Endometrium (tissue), 2 donors: Measurements from ENCODE around the gene BCAT1.
"Not testable (repeated sequence)": the region's sequence is repeated elsewhere in the genome, so short reads cannot be mapped to it uniquely, and the experiment has no call there.

Source experiments
- FAIRE-seq: peaks from 2 replicates; lab custom pipeline; 2012; peaks lifted over from hg19 to GRCh38; lab: Jason Lieb, UNC
- donor health status: control.
- donor health status: control.

Gene BCAT1

DNA sequence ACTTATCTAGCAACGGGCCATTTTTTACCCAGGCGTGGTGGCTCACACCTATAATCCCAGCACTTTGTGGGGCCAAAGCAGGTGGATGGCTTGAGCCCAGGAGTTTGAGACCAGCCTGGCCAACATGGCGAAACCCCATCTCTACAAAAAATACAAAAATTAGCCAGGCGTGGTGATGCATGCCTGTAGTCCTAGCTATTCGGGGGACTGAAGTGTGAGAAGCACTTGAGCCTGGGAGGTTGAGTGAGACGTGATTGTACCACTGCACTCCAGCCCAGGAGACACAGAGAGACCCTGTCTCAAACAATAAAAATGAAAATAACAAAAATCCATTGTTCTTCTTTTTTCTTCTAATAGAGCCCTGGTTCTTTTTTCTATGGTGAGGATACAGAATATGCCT, 7.5 kb upstream of the BCAT1 start:
- FAIRE-seq, result not testable (repeated sequence)

DNA sequence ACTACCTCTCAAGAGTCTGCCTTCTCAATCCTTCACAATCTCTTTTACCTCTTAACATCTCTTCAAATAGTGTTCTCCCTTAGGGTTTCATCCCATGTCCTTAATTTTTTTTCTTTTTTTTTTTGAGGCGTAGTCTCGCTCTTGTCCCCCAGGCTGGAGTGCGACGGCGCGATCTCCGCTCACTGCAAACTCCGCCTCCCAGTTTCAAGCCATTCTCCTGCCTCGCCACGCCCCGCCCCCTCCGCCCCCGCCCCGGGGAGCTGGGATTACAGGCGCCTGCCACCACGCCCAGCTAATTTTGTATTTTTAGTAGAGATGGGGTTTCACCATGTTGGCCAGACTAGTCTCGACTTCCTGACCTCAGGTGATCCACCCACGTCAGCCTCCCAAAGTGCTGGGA, 7.0 kb upstream of the BCAT1 start:
- FAIRE-seq, result no peak

DNA sequence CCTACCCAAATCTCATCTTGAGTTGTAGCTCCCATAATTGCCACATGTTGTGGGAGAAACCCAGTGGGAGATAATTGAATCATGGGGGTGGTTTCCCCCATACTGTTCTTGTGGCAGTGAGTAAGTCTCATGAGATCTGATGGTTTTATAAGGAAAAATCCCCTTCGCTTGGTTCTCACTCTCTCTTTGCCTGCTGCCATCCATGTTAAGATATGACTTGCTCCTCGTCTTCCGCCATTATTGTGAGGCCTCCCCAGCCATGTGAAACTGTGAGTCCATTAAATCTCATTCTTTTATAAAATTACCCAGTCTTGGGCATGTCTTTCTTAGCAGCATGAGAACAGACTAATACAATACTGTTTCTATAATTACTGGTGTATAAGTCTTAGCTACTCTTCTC, 6.5 kb upstream of the BCAT1 start:
- no peak for FAIRE-seq

DNA sequence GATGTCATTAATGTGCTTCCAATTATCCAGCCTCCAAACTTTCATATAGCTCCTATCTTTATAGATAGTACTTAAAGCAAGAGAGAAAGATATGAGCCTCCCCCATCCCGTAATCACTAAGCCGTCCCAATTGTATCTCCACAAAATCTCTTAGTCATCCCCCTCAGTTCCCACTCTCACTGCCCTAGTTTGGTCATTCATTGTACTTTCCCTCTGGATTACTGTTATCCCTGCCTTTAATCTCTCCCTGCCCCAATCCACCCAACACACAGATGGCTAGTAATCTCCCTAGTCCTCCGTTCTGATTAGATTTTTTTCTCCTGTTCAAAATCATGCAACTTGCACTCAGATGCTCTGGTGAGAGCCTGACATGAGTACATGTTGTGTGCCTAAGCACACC, 5.4 kb upstream of the BCAT1 start:
- no peak for FAIRE-seq

DNA sequence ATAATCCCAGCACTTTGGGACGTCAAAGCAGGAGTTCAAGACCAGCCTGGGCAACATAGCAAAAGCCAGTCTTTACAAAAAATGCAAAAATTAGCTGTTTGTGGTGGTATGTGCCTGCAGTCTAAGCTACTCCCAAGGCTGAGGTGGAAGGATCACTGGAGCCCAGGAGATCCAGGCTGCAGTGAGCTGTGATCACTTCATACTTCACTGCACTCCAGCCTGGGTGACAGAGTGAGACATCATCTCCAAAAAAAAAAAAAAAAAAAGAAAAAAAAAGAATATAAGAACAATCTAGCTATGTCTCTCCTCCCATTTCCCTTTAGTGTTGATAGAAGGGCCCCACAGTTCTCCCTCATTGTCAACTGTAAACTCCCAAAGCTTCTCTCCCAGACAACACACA, 3.5 kb upstream of the BCAT1 start:
- no peak for FAIRE-seq

DNA sequence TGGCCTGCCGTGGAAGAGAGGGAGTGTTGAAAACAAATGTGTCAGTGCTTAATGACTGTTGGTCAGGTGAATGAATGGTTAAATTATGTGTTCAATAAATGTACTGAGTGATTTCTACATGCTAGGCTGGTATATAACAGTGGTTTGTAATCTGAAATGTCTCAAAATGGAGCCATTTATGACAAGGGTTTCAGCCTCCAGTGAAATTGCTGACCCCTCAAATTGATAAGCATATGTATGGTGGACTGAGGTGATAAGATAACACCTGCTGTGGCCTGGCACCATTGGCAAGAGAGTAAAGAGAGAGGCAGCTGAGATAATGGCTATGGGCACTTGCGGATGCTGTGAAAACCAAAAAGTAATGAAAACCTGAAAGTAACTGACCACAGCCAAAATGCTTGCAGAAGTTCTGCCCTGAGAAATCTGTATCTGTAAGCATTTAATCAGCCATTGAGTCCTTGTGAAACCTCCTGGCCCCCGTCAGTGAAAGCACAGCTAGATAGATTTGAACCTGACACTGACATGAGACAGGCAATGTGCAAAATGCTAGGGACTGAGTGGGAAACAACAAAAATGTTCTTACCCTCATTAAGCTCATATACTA, 1.4 kb upstream of the BCAT1 start:
- FAIRE-seq, result no peak

DNA sequence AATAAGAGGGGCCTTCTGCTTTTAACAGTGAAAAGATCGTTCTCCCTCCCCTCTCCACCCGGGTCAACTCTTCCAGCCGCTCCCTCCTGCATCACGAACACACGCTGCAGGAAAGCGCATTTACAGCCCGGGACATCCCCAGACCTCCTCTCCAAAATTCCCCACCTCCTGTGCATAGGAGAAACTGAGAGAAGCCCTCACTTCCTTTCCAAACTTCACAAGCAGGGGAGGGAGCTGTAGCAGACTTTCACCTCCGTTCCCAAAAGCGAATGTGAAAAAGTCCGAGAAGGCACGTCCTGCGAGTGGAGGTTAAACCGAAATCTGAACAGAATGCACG, 513 bp downstream of the BCAT1 start:
- no peak for FAIRE-seq

DNA sequence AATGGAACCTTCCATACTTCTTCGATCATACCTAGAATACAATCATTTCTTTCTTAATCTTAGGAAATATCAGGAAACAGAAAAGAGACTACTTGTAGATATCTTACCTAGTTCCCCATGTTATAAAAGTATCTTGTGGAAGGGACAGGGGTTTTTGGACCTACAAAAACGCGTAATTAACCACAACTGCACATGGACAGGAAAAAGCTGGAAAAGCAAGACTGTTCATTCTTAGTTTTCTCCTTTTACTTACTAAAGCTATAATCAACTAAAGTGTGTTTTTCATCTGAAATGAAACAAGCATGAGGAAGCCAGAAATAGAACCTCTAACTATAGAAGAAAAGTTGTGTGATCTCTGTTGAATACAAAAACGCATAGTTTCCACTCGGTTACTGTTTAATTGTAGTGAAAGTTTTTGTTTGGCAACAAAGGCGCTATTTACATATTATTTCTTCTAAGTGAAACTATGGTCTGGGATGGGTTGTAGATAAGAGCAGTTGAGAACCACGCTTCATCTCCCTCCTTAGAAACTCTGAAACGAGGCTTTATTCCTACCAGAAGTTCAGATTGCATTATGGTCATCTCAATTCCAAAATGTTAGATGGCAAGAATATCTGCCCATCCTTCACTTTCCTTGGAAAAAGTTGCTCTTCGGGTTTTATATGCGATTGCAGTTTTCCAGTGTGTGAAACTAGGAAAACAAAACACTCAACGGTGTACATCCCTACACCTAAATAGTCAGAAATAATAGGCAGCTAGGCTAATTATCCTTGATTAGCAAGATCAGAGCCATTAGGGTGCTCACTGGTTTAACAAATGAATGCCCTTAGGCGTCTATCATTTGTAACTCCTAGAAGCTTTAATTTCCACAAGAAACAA, 1.1 kb downstream of the BCAT1 start:
- no peak for FAIRE-seq

DNA sequence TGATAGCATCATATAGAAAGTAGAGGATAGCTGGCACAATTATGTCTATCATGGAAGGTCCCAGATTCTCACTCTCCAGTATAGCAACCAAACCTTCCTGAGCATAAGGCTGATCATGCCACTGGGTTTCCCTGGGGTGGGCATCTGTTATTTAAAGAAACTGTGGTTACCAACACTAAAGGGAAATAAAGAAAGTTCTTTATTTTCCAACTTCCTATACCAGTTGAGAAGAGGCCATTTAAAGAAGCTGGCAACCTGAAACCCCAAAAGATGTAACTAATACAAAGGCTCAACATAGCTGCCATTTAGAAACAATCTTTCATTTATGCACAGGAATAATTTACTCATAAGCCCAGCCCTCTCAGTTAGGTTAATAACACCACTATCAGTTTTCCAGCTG, 3.1 kb downstream of the BCAT1 start:
- FAIRE-seq, result no peak

DNA sequence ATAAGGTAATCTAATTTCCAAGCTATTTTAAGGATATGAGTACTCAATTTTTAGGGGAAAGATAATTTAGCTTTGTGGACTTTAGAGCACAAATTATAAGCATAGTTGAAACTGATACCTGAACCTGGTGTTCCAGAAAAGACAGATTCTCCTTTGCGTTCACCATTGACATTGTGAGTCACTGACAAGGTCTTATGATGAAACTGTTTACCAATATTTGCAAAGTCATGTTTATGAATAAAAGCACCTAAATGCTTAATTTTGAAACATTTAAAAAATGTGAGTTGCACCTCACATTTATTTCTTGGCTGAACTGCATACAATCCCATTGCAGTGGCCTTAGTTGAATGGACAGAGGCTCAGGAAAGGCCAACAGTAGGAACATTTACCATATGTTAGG, 3.9 kb downstream of the BCAT1 start:
- FAIRE-seq, result no peak

DNA sequence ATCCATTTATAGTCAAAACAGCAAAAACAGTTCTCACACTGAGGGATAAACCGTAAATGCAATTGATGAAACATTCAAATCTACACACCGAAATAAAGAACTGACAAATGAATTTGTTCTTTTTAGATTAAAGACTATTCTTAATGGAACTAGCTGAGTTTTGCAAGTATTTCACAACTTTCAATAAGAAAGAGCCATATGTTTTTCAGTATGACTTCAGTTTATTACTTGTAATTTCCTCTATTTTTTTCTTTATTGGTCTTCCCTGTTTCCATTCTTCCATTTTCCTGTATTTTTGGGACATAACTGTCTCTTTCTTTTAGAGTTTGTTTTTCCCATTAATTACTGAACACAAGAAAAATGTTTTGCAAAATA, 4.3 kb downstream of the BCAT1 start:
- FAIRE-seq, result no peak

DNA sequence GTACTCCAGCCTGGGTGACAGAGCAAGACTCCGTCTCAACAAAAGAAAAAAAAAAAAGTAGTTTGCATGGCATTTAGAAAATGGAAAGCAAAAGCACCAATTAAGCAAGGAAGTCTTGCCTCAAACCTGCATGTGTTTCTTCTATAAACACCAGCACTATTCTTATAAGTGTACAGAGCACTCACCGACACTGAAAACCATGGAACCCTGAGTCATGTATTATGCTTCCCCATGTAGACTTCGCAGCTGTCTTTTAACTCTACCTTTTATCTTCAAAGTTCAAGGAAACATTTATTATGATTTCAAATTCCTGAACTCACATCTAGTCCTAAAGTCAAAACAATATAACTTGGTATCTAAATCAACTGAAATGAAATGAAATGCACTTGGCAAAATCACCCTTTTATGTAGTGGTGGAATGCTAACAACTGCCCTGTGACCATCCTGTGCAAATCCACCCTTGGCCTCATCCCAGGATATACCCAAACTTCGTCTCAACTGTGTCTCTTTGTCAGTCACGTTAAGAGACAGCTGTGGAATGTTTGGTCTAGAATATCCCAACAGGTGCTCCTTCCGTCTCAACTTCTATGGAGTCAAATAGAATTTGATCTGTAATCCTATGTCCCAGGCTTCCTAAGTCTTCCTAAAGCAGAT, 4.8 kb downstream of the BCAT1 start:
- no peak for FAIRE-seq

DNA sequence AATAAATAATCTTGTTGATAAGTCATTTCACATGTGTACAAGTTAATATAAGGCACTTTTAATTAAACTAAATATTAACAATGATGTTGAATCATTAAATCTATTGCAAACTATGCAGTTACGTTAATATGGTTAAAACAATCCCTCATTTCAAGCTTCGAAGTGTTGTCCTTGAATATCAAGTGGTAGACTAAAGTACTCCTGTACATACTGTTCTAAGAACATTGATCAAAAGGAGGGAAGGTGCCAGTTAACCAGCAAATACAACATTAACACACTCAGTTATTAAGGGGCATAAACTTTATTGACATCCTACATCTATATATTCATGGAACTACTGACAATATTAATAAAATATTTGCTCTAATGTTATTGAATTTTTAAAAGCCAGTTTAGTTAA, 8.7 kb downstream of the BCAT1 start:
- no peak for FAIRE-seq

DNA sequence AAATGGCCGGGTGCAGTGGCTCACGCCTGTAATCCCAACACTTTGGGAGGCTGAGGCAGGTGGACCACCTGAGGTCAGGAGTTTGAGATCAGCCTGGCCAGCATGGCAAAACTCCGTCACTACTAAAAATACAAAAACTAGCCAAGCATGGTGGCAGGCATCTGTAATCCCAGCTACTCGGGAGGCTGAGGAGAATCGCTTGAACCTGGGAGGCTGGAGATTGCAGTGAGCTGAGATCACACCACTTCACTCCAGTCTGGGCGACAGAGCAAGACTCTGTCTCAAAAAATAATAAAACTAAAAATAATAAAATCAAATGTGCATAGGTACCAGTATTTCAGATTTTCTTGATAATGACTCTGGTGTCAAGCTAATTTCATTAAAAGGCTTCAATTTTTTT, 9.3 kb downstream of the BCAT1 start:
- not testable (repeated sequence) for FAIRE-seq

DNA sequence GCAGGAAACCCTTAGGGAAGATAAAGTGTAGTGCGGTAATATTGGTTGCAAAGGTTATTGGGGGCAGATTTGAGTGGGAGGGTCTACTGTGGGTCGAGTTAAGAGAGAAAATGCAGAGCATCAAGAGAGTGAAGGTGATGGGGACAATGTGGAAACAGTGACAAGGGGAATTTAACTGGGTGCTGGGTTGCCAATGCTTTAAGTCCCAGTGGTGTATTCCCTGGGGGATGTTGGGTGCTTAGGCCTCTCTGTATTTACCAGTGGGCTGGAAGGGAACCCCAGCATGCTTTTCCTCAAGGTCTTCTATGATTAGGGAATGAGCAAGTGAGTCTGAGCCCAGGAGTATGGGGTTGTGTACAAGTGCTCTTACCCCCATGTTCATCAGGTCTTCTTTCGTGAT, 10.6 kb downstream of the BCAT1 start:
- no peak for FAIRE-seq

DNA sequence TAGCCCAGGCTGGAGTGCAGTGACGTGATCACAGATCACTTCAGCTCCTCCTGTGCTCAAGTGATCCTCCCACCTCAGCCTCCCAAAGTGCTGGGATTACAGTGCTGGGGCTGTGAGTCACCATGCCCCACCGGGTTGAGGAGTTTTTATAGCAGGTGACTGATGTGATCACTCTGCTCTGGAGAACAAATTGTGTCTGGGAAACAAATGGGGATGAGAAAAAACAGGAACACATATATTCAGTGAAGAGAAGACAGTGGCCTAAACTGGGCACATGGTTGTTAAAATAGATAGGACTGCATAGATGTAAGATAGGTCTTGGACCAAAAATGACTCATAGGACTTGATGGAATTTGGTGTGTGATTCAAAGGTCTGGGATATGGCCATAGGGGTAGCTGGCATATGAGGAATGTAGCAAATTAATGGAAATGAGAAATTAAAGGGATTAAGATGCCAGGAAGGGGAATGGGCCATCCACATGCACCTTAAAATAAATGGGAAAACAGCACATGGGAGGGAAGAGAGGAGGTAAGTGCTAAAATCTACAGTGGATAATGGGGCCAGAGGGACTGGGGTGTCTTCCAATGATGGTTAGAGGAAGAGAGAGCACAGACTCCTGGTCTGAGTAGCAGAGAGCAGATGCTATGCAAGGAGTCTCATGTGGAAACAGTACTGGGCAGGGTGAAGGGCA, 11.2 kb downstream of the BCAT1 start:
- FAIRE-seq, result no peak

DNA sequence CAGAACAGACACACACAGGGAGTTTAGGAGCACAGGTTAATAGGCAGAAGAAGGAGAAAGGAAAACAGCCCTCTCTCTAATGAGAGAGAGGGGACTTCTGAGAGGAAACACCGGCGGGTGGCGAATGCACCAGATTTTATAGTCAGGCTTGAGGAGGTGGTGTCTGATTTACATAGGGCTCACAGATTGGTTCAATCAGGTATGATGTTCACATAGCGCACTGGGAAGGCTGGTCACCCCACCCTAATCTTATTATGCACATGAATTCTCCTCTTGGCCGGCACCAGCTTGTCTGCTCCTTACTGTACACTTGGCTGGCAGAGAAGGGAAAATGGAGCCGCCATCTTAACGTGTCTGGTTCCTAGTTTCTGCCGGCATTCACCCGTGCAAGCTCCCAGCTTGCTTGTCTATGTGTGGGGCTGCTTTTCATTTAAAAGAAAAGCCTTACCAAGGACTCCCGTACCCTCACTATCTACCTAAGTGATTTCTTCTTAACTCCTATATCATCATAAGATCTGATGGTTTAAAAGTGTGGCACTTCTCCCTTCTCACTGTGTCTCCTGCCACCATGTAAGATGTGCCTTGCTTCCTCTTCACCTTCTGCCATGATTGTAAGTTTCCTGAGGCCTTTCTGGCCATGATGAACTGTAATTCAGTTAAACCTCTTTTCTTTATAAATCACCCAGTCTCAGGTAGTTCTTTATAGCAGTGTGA, 15.1 kb downstream of the BCAT1 start:
- no peak for FAIRE-seq

DNA sequence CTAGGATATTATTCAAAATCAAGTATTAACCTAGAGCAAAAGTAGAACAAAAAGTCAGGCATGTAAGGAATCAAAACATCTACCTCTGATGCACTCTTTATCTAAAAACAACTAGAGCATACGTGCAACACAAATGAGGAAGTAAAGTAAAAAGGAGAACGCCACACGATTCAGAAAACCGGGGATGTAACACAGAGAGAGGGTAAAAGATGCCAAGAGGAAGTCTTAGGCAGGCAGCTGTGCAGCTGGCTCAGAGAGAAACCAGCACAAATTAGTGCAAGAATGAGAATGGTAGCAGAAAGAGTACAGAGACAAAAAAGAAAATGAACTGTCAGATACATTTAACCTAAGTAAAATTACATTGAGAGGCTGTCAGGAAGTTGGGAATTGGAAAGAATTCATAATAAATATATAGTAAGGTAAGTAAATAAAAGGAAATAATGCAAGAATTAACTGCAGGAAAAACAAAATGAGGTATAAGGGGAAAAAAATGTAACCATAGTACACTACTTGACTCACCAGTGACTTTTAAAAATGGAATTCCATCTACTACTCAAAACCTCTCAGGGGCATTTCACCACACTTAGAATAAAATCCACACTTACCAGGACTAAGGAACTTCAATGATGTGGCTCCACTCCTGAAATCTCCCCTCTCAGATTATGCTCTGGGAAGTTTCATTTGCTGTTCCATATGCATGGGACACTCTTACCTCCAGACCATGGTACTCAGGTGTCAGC, 17.1 kb downstream of the BCAT1 start:
- FAIRE-seq, result no peak

DNA sequence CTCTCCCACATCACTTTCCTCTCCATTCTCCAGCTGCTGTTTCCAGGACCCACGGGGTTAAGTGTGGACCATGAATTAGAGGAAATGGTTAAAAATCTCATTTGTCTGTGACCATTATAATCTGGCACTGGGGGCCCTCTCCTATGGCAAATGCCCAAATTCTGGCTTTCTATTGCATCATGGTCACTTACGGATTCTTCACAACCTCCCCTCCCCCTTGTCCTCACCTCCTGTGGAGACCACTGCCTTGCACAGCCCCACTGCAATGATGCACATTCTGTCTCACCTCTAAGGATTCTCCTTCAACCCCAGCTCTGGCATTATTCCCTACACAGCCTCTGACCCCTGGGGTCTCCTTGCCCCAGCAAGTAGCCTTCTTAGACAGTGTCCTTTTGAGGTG, 18.9 kb downstream of the BCAT1 start:
- no peak for FAIRE-seq

DNA sequence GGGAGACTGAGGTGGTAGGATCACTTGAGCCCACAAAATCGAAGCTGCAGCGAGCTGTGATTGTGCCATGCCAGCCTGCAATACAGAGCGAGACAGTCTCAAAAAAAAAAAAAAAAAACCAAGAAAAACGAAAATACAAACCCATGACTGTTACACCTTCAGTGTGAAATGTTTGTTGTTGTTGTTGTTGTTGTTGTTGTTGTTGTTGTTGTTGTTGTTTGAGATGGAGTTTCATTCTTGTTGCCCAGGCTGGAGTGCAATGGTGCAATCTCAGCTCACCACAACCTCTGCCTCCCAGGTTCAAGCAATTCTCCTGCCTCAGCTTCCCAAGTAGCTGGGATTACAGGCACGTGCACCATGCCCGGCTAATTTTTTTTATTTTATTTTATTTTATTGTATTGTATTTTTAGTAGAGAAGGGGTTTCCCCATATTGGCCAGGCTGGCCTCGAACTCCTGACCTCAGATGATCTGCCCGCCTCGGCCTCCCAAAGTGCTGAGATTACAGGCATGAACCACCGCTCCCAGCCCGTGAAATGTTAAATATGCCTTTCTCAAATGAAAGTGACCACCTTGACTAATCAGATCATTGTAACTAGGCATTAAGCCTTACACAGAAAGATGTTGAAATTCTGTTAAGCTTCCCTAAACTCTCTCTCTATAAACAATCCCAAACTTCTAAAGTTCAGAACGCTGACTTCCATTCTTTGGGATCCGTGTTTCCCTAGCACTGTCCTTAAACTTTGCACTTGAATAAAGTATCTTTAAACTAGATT, 20.2 kb downstream of the BCAT1 start:
- FAIRE-seq, result not testable (repeated sequence)

DNA sequence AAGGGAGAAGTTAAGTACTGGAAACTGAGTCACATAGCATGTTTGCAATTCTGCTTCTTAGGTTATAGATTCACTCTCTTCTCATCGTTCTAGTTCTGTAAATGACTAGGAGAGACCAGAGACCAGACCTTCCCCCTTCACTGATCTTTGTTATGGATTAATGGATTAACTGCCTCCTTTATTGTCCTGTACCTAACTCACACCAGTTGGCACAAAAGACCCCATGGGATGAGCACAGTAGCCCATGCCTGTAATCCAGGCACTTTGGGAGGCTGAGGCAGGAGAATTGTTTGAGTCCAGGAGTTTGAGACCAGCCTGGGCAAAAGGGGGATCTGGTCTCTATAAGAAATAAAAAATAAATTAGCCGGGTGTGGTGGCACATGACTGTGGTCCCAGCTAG, 20.8 kb downstream of the BCAT1 start:
- no peak for FAIRE-seq
